Neural cell (in vitro differentiated cells): Measurements from ENCODE around the gene COL4A2. TPM values are rescaled to one million over a fixed set of nuclear protein-coding genes. Genes with fewer than 3 reads are reported as not detected.

Experiments
- H2AFZ ChIP-seq: fragments of 200-600, 300-800 bp; sonication (generic), shearing (Covaris generic); 2 replicates; pipeline ENCODE4 v1.6.0; 2014; ENCODE audit warnings: low read depth, mild to moderate bottlenecking, antibody characterized with exemption, low read length, moderate library complexity
- H3F3A ChIP-seq: fragments of 200-600 bp; shearing (Covaris generic); 2 replicates; pipeline ENCODE4 v1.6.1; 2016; ENCODE audit warnings: mild to moderate bottlenecking, moderate library complexity, mixed read lengths, antibody characterized with exemption, low read length; ENCODE audit not compliant: insufficient read depth, poor library complexity, severe bottlenecking
- H3K27ac ChIP-seq: fragments of 200-600, 300-800 bp; sonication (generic), shearing (Covaris generic); 2 replicates; pipeline ENCODE4 v1.5.1; 2014; ENCODE audit warnings: mild to moderate bottlenecking, low read length, moderate library complexity
- H3K27me3 ChIP-seq: fragments of 300-800, 200-600 bp; sonication (generic), shearing (Covaris generic); 2 replicates; pipeline ENCODE4 v1.6.0; 2014; ENCODE audit warnings: mild to moderate bottlenecking, low read depth, low read length, moderate library complexity; ENCODE audit not compliant: insufficient read depth
- H3K36me3 ChIP-seq: fragments of 300-800, 200-600 bp; sonication (generic), shearing (Covaris generic); 2 replicates; pipeline ENCODE4 v1.5.1; 2014; ENCODE audit warnings: mild to moderate bottlenecking, antibody characterized with exemption, low read length, moderate library complexity; ENCODE audit not compliant: insufficient read depth
- H3K4me2 ChIP-seq: fragments of 300-800, 200-600 bp; sonication (generic), shearing (Covaris generic); 2 replicates; pipeline ENCODE4 v1.6.0; 2014; ENCODE audit warnings: mild to moderate bottlenecking, low read length
- H3K4me3 ChIP-seq: fragments of 300-800, 200-600 bp; sonication (generic), shearing (Covaris generic); 2 replicates; pipeline ENCODE4 v1.5.1; 2014; ENCODE audit warnings: mild to moderate bottlenecking, low read length, moderate library complexity
- H3K79me2 ChIP-seq: fragments of 200-600 bp; shearing (Covaris generic); replicated peaks from 2 replicates; pipeline ENCODE4 v1.6.0; 2014; ENCODE audit warnings: mild to moderate bottlenecking, low read length, moderate library complexity; ENCODE audit not compliant: insufficient read depth
- H3K9ac ChIP-seq: fragments of 300-800, 200-600 bp; sonication (generic), shearing (Covaris generic); 2 replicates; pipeline ENCODE4 v1.6.1; 2016; ENCODE audit warnings: mild to moderate bottlenecking, low read length, mixed read lengths
- H3K9me2 ChIP-seq: fragments of 200-600 bp; shearing (Covaris generic); 2 replicates; pipeline ENCODE4 v1.6.1; 2016; ENCODE audit warnings: mild to moderate bottlenecking, low read length, mixed read lengths; ENCODE audit not compliant: insufficient read depth
- H3K9me3 ChIP-seq: fragments of 200-600, 300-800 bp; sonication (generic), shearing (Covaris generic); 2 replicates; pipeline ENCODE4 v1.6.1; 2016; ENCODE audit warnings: mild to moderate bottlenecking, mixed run types, low read length, moderate library complexity, mixed read lengths
- H4K20me1 ChIP-seq: fragments of 200-600 bp; shearing (Covaris generic); 2 replicates; pipeline ENCODE4 v1.6.1; 2016; ENCODE audit warnings: mild to moderate bottlenecking, mixed run types; ENCODE audit not compliant: insufficient read depth
- EP300 ChIP-seq: fragments of 450-650 bp; conservative IDR thresholded peaks from 2 replicates; pipeline ENCODE4 v1.6.1; 2014; ENCODE audit warnings: antibody characterized with exemption, mild to moderate bottlenecking, moderate library complexity; ENCODE audit not compliant: poor library complexity, severe bottlenecking
- EZH2 ChIP-seq: fragments of 200-600, 300-800 bp; shearing (Covaris generic), sonication (generic); IDR thresholded peaks from 2 replicates; pipeline ENCODE4 v1.6.1; 2014; ENCODE audit warnings: antibody characterized with exemption, low read length, borderline replicate concordance, mild to moderate bottlenecking; ENCODE audit not compliant: insufficient read depth, poor library complexity, severe bottlenecking
- MXI1 ChIP-seq: fragments of 450-650 bp; conservative IDR thresholded peaks from 2 replicates; pipeline ENCODE4 v1.6.1; 2014; ENCODE audit warnings: antibody characterized with exemption, mild to moderate bottlenecking; ENCODE audit not compliant: poor library complexity, severe bottlenecking
- POLR2AphosphoS5 ChIP-seq: IDR thresholded peaks from 2 replicates; pipeline ENCODE4 v1.6.1; 2012
- RAD21 ChIP-seq: fragments of 450-650 bp; conservative IDR thresholded peaks from 2 replicates; pipeline ENCODE4 v1.6.1; 2014; ENCODE audit warnings: antibody characterized with exemption, mild to moderate bottlenecking, moderate library complexity
- SMC3 ChIP-seq: fragments of 450-650 bp; conservative IDR thresholded peaks from 2 replicates; pipeline ENCODE4 v1.6.1; 2014; ENCODE audit warnings: antibody characterized with exemption, mild to moderate bottlenecking, moderate library complexity; ENCODE audit not compliant: poor library complexity
- TAF1 ChIP-seq: IDR thresholded peaks from 2 replicates; pipeline ENCODE4 v1.6.1; 2012; ENCODE audit warnings: low read depth
- polyA plus RNA-seq: library from polyadenylated mRNA; depleted of rRNA; stranded (reverse); fragments of >200 nt; gene quantifications from 2 replicates; pipeline ENCODE4 v1.2.3, GENCODE V29; 2014
- TF ChIP-seq, protein P1 (sequence below): IDR thresholded peaks from 2 replicates; pipeline ENCODE4 v1.6.1; 2012; ENCODE audit warnings: borderline replicate concordance
- TF ChIP-seq, protein P2 (sequence below): fragments of 450-650 bp; IDR thresholded peaks from 2 replicates; pipeline ENCODE4 v1.5.1; 2014; ENCODE audit warnings: antibody characterized with exemption, mild to moderate bottlenecking, moderate library complexity; ENCODE audit not compliant: poor library complexity, severe bottlenecking

The COL4A2 gene
- polyA plus RNA-seq, 1 donor from 2014 or later, result 30.8 TPM

DNA sequence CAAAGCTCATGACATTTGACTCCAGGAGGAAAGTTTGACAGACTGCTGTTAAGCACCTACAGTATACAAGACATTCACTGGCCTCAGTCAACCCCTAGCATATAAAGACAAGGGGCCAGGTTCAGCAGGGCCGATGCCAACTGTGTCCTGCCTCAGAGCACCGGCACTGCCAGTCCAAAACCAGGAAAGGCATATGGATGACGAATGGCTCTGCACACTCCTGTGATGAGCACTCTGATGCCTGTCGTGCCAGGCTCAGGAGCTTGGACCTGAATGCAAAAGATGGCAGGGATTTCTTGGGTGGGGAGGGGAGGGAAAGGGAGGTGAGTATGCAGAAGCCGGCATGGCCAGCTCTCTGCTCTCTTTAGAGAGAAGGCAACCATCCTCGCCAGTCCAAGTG lies 39.0 kb upstream of the COL4A2 start:
- no peaks in the 10 kb centered on the region for H3K27me3 ChIP-seq
- H3K9ac ChIP-seq, result no peak overlapping the region
- H3K27ac ChIP-seq, result no peak overlapping the region
- H3F3A ChIP-seq, result no peaks in the 10 kb centered on the region
- H4K20me1 ChIP-seq, result no peaks in the 10 kb centered on the region
- H3K36me3 ChIP-seq, result no peaks in the 10 kb centered on the region
- no peaks in the 10 kb centered on the region for H3K9me3 ChIP-seq
- no peak overlapping the region for H3K4me2 ChIP-seq
- TF ChIP-seq, protein P1, sequence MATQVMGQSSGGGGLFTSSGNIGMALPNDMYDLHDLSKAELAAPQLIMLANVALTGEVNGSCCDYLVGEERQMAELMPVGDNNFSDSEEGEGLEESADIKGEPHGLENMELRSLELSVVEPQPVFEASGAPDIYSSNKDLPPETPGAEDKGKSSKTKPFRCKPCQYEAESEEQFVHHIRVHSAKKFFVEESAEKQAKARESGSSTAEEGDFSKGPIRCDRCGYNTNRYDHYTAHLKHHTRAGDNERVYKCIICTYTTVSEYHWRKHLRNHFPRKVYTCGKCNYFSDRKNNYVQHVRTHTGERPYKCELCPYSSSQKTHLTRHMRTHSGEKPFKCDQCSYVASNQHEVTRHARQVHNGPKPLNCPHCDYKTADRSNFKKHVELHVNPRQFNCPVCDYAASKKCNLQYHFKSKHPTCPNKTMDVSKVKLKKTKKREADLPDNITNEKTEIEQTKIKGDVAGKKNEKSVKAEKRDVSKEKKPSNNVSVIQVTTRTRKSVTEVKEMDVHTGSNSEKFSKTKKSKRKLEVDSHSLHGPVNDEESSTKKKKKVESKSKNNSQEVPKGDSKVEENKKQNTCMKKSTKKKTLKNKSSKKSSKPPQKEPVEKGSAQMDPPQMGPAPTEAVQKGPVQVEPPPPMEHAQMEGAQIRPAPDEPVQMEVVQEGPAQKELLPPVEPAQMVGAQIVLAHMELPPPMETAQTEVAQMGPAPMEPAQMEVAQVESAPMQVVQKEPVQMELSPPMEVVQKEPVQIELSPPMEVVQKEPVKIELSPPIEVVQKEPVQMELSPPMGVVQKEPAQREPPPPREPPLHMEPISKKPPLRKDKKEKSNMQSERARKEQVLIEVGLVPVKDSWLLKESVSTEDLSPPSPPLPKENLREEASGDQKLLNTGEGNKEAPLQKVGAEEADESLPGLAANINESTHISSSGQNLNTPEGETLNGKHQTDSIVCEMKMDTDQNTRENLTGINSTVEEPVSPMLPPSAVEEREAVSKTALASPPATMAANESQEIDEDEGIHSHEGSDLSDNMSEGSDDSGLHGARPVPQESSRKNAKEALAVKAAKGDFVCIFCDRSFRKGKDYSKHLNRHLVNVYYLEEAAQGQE, result no peak
- TF ChIP-seq, protein P2, sequence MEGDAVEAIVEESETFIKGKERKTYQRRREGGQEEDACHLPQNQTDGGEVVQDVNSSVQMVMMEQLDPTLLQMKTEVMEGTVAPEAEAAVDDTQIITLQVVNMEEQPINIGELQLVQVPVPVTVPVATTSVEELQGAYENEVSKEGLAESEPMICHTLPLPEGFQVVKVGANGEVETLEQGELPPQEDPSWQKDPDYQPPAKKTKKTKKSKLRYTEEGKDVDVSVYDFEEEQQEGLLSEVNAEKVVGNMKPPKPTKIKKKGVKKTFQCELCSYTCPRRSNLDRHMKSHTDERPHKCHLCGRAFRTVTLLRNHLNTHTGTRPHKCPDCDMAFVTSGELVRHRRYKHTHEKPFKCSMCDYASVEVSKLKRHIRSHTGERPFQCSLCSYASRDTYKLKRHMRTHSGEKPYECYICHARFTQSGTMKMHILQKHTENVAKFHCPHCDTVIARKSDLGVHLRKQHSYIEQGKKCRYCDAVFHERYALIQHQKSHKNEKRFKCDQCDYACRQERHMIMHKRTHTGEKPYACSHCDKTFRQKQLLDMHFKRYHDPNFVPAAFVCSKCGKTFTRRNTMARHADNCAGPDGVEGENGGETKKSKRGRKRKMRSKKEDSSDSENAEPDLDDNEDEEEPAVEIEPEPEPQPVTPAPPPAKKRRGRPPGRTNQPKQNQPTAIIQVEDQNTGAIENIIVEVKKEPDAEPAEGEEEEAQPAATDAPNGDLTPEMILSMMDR, result no peak
- TF ChIP-seq MXI1 (no peak), EP300 (no peak), SMC3 (no peak), POLR2AphosphoS5 (no peak), TAF1 (no peak), RAD21 (no peak), EZH2 (no peak)
- H3K9me2 ChIP-seq, result no peaks in the 10 kb centered on the region
- no peak overlapping the region for H3K4me3 ChIP-seq
- H2AFZ ChIP-seq, result no peak overlapping the region
- no peaks in the 10 kb centered on the region for H3K79me2 ChIP-seq

DNA sequence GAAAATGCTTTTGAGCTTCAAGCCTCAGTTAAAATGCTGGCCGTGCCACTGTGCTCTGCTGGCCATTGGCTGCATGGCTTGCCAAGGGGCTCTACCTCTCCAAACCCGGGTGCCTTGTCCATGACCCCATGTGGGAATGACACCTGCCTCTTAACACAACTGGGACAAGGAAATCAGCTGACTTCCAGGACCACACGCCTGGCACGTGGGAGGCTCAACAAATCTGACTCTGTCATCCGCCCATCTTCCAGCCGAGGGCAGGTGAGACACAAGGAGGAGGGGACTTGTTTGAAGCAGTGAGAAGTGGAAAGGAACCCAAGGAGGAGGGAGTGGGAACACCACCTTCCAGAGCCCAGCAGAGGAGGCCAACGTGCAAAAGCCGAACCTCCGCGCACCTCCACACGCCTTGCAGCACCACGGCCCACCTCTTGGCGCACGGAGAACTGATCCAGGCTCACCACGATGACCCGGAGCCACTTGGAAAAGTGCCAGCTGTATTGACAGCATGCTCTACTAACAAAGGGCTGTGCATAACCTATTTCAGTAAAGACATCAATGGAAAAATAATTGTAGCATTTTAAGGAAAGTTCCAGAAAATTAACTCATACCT lies 38.4 kb upstream of the COL4A2 start:
- TF ChIP-seq RAD21 (no peak), TAF1 (no peak), EZH2 (no peak), SMC3 (no peak), POLR2AphosphoS5 (no peak), MXI1 (no peak)
- TF ChIP-seq, protein P2, result no peak
- TF ChIP-seq, protein P1, result no peak
- H3K36me3 ChIP-seq, result no peaks in the 10 kb centered on the region
- H3K9me2 ChIP-seq, result no peaks in the 10 kb centered on the region
- no peaks in the 10 kb centered on the region for H4K20me1 ChIP-seq
- no peak overlapping the region for H3K4me2 ChIP-seq
- no peaks in the 10 kb centered on the region for H3F3A ChIP-seq
- no peaks in the 10 kb centered on the region for H3K9me3 ChIP-seq
- H2AFZ ChIP-seq, result no peak overlapping the region
- no peaks in the 10 kb centered on the region for H3K27me3 ChIP-seq
- no peak overlapping the region for H3K4me3 ChIP-seq
- no peak overlapping the region for H3K9ac ChIP-seq
- no peak overlapping the region for H3K27ac ChIP-seq
- no peaks in the 10 kb centered on the region for H3K79me2 ChIP-seq
